HTR-8/SVneo (cell line): ENCODE measurements around the gene SUMF1.

ENCODE experiments used
- DNase-seq: peaks from one replicate; pipeline ENCODE4 v3.0.0; 2011; ENCODE audit warnings: low spot score, mixed read lengths; ENCODE audit not compliant: insufficient read length
- FAIRE-seq: peaks from 2 replicates; lab custom pipeline; 2011; peaks lifted over from hg19 to GRCh38; lab: Jason Lieb, UNC

Gene SUMF1

GRCh38 chr3:4466741-4467521, at the start of gene SUMF1:
TSS of gene SUMF1 (minus strand) at chr3:4467269. CDS start at chr3:4467245, 24 bp downstream.
- peak; percentile 88 for FAIRE-seq
- DNase-seq = peak; percentile 92

- no peak for FAIRE-seq
- no peak for DNase-seq
These were observed 49.0 kb upstream of the SUMF1 start for GRCh38 chr3:4515916-4516579.

GRCh38 chr3:4514916-4515315, 47.8 kb upstream of the SUMF1 start:
- no peak for FAIRE-seq
- DNase-seq = no peak

GRCh38 chr3:4514321-4514720, 47.3 kb upstream of the SUMF1 start:
- no peak for DNase-seq
- FAIRE-seq = no peak

- FAIRE-seq (no peak), DNase-seq (no peak)
These were observed 46.0 kb upstream of the SUMF1 start for GRCh38 chr3:4512895-4513616.

- no peak for DNase-seq
- FAIRE-seq = no peak
These were observed 44.6 kb upstream of the SUMF1 start for GRCh38 chr3:4511491-4512262.

- FAIRE-seq = no peak
- no peak for DNase-seq
These were observed 43.1 kb upstream of the SUMF1 start for GRCh38 chr3:4509983-4510755.

GRCh38 chr3:4509043-4509442, 42.0 kb upstream of the SUMF1 start:
- DNase-seq (no peak), FAIRE-seq (no peak)

- FAIRE-seq (no peak), DNase-seq (no peak)
These were observed 41.2 kb upstream of the SUMF1 start for GRCh38 chr3:4508048-4508981.

- FAIRE-seq = no peak
- no peak for DNase-seq
These were observed 40.0 kb upstream of the SUMF1 start for GRCh38 chr3:4507024-4507596.

GRCh38 chr3:4506559-4507023, 39.5 kb upstream of the SUMF1 start:
- DNase-seq (no peak), FAIRE-seq (no peak)

GRCh38 chr3:4505688-4506558, 38.9 kb upstream of the SUMF1 start:
- no peak for DNase-seq
- FAIRE-seq = no peak

GRCh38 chr3:4504340-4505261, 37.5 kb upstream of the SUMF1 start:
- FAIRE-seq = no peak
- DNase-seq = no peak

- FAIRE-seq (no peak), DNase-seq (no peak)
These were observed 36.0 kb upstream of the SUMF1 start for GRCh38 chr3:4503050-4503449.

- FAIRE-seq (no peak), DNase-seq (no peak)
These were observed 34.9 kb upstream of the SUMF1 start for GRCh38 chr3:4501927-4502326.

- DNase-seq (no peak), FAIRE-seq (no peak)
These were observed 34.4 kb upstream of the SUMF1 start for GRCh38 chr3:4501437-4501836.
